HG03378 (cell line): ENCODE results near the gene SLC6A3.
"Not testable (repeated sequence)": the region's sequence is repeated elsewhere in the genome, so short reads cannot be mapped to it uniquely, and the experiment has no call there.

ENCODE experiments used
- ATAC-seq: cut with Tn5 transposase; IDR thresholded peaks from one replicate; pipeline ENCODE4 v1.9.1; 2021; ENCODE audit warnings: mild to moderate bottlenecking, moderate library complexity; ENCODE audit not compliant: unreplicated experiment

SLC6A3 gene

GRCh38 chr5:1465966-1466471 is 20.8 kb upstream of the SLC6A3 start:
- ATAC-seq = no peak

- ATAC-seq = no peak
Measured at GRCh38 chr5:1465117-1465516, 19.9 kb upstream of the SLC6A3 start.

- ATAC-seq = no peak
Measured at GRCh38 chr5:1464511-1464910, 19.3 kb upstream of the SLC6A3 start.

GRCh38 chr5:1464096-1464446 is 18.8 kb upstream of the SLC6A3 start:
- ATAC-seq = no peak

- no peak for ATAC-seq
Measured at GRCh38 chr5:1463326-1464095, 18.3 kb upstream of the SLC6A3 start.

GRCh38 chr5:1462358-1462757 is 17.1 kb upstream of the SLC6A3 start:
- ATAC-seq = no peak

GRCh38 chr5:1461396-1461795 is 16.2 kb upstream of the SLC6A3 start:
- ATAC-seq = no peak

- no peak for ATAC-seq
Measured at GRCh38 chr5:1460054-1460682, 14.9 kb upstream of the SLC6A3 start.

- not testable (repeated sequence) for ATAC-seq
Measured at GRCh38 chr5:1459435-1459834, 14.2 kb upstream of the SLC6A3 start.

GRCh38 chr5:1456110-1456881 is 11.1 kb upstream of the SLC6A3 start:
- ATAC-seq = not testable (repeated sequence)

- ATAC-seq = no peak
Measured at GRCh38 chr5:1453613-1454012, 8.4 kb upstream of the SLC6A3 start.

- no peak for ATAC-seq
Measured at GRCh38 chr5:1449081-1449630, 3.9 kb upstream of the SLC6A3 start.

- no peak for ATAC-seq
Measured at GRCh38 chr5:1448511-1449011, 3.3 kb upstream of the SLC6A3 start.

- no peak for ATAC-seq
Measured at GRCh38 chr5:1447671-1448361, 2.6 kb upstream of the SLC6A3 start.

GRCh38 chr5:1446602-1447343 is 1.5 kb upstream of the SLC6A3 start:
- no peak for ATAC-seq

- ATAC-seq = no peak
Measured at GRCh38 chr5:1445689-1446601, 705 bp upstream of the SLC6A3 start.

- ATAC-seq = no peak
Measured at GRCh38 chr5:1444361-1445189, 665 bp downstream of the SLC6A3 start.

- ATAC-seq = no peak
Measured at GRCh38 chr5:1443991-1444360, 1.3 kb downstream of the SLC6A3 start.
